ENCODE data around the gene CT47C1.
"Not testable (repeated sequence)": the region's sequence is repeated elsewhere in the genome, so short reads cannot be mapped to it uniquely, and the experiment has no call there.

Gene CT47C1

GRCh38 chrX:119072744-119073143 is at the start of gene CT47C1:
TSS of gene CT47C1 (plus strand) at chrX:119072993. CDS start at chrX:119073226, 233 bp downstream.
- DNase-seq, result no peak

GRCh38 chrX:119025900-119026299 is 46.9 kb upstream of the CT47C1 start:
- DNase-seq, result no peak

GRCh38 chrX:119026344-119026743 is 46.4 kb upstream of the CT47C1 start:
- DNase-seq, result not testable (repeated sequence)

GRCh38 chrX:119027960-119028732 is 44.6 kb upstream of the CT47C1 start:
- not testable (repeated sequence) for DNase-seq

- no peak for DNase-seq
Measured at GRCh38 chrX:119028733-119029330, 44.0 kb upstream of the CT47C1 start.

- not testable (repeated sequence) for DNase-seq
Measured at GRCh38 chrX:119029656-119030055, 43.1 kb upstream of the CT47C1 start.

GRCh38 chrX:119030990-119031389 is 41.8 kb upstream of the CT47C1 start:
- DNase-seq, result no peak

GRCh38 chrX:119036107-119037029 is 36.4 kb upstream of the CT47C1 start:
- DNase-seq, result no peak

- no peak for DNase-seq
Measured at GRCh38 chrX:119040432-119040831, 32.4 kb upstream of the CT47C1 start.

- no peak for DNase-seq
Measured at GRCh38 chrX:119041175-119041574, 31.6 kb upstream of the CT47C1 start.

GRCh38 chrX:119042040-119042439 is 30.8 kb upstream of the CT47C1 start:
- no peak for DNase-seq

GRCh38 chrX:119042996-119043395 is 29.8 kb upstream of the CT47C1 start:
- DNase-seq, result no peak

GRCh38 chrX:119045884-119046283 is 26.9 kb upstream of the CT47C1 start:
- DNase-seq, result no peak

- DNase-seq, result no peak
Measured at GRCh38 chrX:119055687-119056086, 17.1 kb upstream of the CT47C1 start.

- no peak for DNase-seq
Measured at GRCh38 chrX:119062750-119063374, 9.9 kb upstream of the CT47C1 start.

- no peak for DNase-seq
Measured at GRCh38 chrX:119063428-119063827, 9.4 kb upstream of the CT47C1 start.

GRCh38 chrX:119067023-119067739 is 5.6 kb upstream of the CT47C1 start:
- DNase-seq, result peak; percentile 2

GRCh38 chrX:119069128-119069527 is 3.7 kb upstream of the CT47C1 start:
- no peak for DNase-seq

GRCh38 chrX:119069762-119070161 is 3.0 kb upstream of the CT47C1 start:
- DNase-seq, result no peak

- DNase-seq, result no peak
Measured at GRCh38 chrX:119071381-119071780, 1.4 kb upstream of the CT47C1 start.

- DNase-seq, result no peak
Measured at GRCh38 chrX:119073200-119073905, 560 bp downstream of the CT47C1 start.

GRCh38 chrX:119073911-119074310 is 1.1 kb downstream of the CT47C1 start:
- no peak for DNase-seq

Data from NCI-H510A treated with DMSO at 0.1 percent for 48 hours (cell line).